Caco-2 (cell line): Measurements from ENCODE around the gene IGF2BP3. TPM values are rescaled to one million over a fixed set of nuclear protein-coding genes. Genes with fewer than 3 reads are reported as not detected.

ENCODE experiments used
- BruUV-seq: library from RNA; stranded (reverse); fragments of 400-500 nt; replicated peaks from 2 replicates; lab custom pipeline; 2021; lab: Mats Ljungman, UMichigan
- CTCF ChIA-PET: fragments of 300-600 bp; sonication (Branson Sonifier 250); formaldehyde crosslinking; loops from one replicate; lab custom pipeline; 2022; ENCODE audit warnings: antibody characterized with exemption; lab: Charles Lee
- POLR2A ChIA-PET: fragments of 300-600 bp; sonication (Branson Sonifier 250); formaldehyde crosslinking; loops from one replicate; lab custom pipeline; 2022; ENCODE audit warnings: antibody characterized with exemption; lab: Charles Lee
- DNase-seq, 2 experiments: peaks; one replicate each; pipeline versions ENCODE4 v3.0.0 to v3.0.0-alpha.2; 2020 to 2022
- H3K27me3 ChIP-seq: replicated peaks from 2 replicates; pipeline ENCODE4 v1.6.0; 2011; ENCODE audit warnings: low read length; ENCODE audit not compliant: control insufficient read depth, insufficient read depth
- H3K36me3 ChIP-seq: 2 replicates; pipeline ENCODE4 v1.5.1; 2011; ENCODE audit warnings: low read length; ENCODE audit not compliant: control insufficient read depth, insufficient read depth
- H3K4me1 ChIP-seq: fragments of 250-450 bp; sonication (Bioruptor Pico); 2 replicates; pipeline ENCODE4 v1.5.1; 2020; ENCODE audit warnings: mild to moderate bottlenecking
- H3K4me3 ChIP-seq: 2 replicates; pipeline ENCODE4 v1.5.1; 2011; ENCODE audit warnings: low read depth, mild to moderate bottlenecking, control low read depth, low read length
- H3K9me3 ChIP-seq: fragments of 250-450 bp; sonication (Bioruptor Pico); 2 replicates; pipeline ENCODE4 v1.5.1; 2020; ENCODE audit warnings: mild to moderate bottlenecking, moderate library complexity
- H3K27ac Mint-ChIP-seq: one replicate; pipeline ENCODE4 v1.8.0; 2022; ENCODE audit warnings: mixed read lengths; ENCODE audit not compliant: unreplicated experiment
- H3K27me3 Mint-ChIP-seq: one replicate; pipeline ENCODE4 v1.8.0; 2022; ENCODE audit warnings: mixed read lengths; ENCODE audit not compliant: insufficient read depth, unreplicated experiment
- H3K36me3 Mint-ChIP-seq: one replicate; pipeline ENCODE4 v1.8.0; 2022; ENCODE audit warnings: mild to moderate bottlenecking, mixed read lengths; ENCODE audit not compliant: insufficient read depth, unreplicated experiment
- H3K4me1 Mint-ChIP-seq: one replicate; pipeline ENCODE4 v1.8.0; 2022; ENCODE audit warnings: low read depth, mixed read lengths; ENCODE audit not compliant: unreplicated experiment
- H3K4me3 Mint-ChIP-seq: one replicate; pipeline ENCODE4 v1.8.0; 2022; ENCODE audit warnings: mild to moderate bottlenecking, moderate library complexity, mixed read lengths; ENCODE audit not compliant: unreplicated experiment
- H3K9me3 Mint-ChIP-seq: one replicate; pipeline ENCODE4 v1.8.0; 2022; ENCODE audit warnings: mixed read lengths; ENCODE audit not compliant: unreplicated experiment
- CTCF ChIP-seq, 2 experiments: fragments of 200-600 bp in 1 of 2; IDR thresholded peaks; 1 replicate in 1 of 2; 2 replicates in 1 of 2; pipeline versions ENCODE4 v1.5.1 to v1.8.0; 2011 to 2022; ENCODE audit warnings: antibody characterized with exemption in 1 of 2, control low read depth in 1 of 2, inconsistent platforms in 1 of 2, low read depth in 1 of 2, low read length in 1 of 2, mild to moderate bottlenecking in 1 of 2, moderate library complexity in 1 of 2; ENCODE audit not compliant: insufficient read depth in 1 of 2, severe bottlenecking in 1 of 2, unreplicated experiment in 1 of 2
- intact Hi-C: fragments of 100-400 bp; cut with micrococcal nuclease; formaldehyde crosslinking; loops from one replicate; pipeline ENCODE4 v1.10.0; 2022; ENCODE audit not compliant: unreplicated experiment
- total RNA-seq: library from RNA; stranded (reverse); gene quantifications from 2 replicates; pipeline ENCODE4 v1.2.3, GENCODE V29; 2022

The IGF2BP3 gene
- total RNA-seq, 1 experiment from 2014 or later: 127 TPM

DNA sequence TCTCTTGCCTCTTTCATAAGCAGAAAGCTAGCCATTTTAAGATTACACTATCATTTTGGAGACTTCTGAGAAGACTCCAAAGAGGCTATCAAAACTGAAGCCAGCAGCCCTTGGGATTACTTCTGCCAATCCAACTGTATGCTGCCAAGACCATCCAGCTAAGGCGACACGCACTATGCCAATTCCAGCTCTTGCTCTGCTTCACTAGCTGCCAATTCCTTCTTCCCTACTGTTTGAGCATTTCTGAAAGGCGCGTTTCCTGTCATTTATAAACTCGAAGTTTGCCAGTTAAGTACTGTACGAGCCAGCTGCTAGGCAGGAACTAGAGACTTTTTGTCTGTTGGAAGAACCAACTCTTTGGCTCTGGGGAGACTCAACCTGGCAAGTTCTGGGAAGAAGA, 134.7 kb downstream of the IGF2BP3 start:
- H3K4me1 Mint-ChIP-seq: peaks cover 25% of the 10 kb centered on the region
- H3K36me3 Mint-ChIP-seq: peaks cover 97% of the 10 kb centered on the region
- H3K9me3 ChIP-seq: no peaks in the 10 kb centered on the region
- ChIA-PET POLR2A (interaction anchor here (0.6 kb wide), 2 partner anchors 19 to 23 kb away, joined by 3 to 8 read pairs; no protein-coding TSS in a partner anchor), CTCF (no interaction called here)
- H3K36me3 ChIP-seq: peaks cover 6% of the 10 kb centered on the region
- BruUV-seq: no TSS peak
- DNase-seq: no peak
- intact Hi-C loops: no loop called here
- no peaks in the 10 kb centered on the region for H3K27me3 ChIP-seq
- no peak overlapping the region for H3K4me3 ChIP-seq
- H3K27me3 Mint-ChIP-seq: no peaks in the 10 kb centered on the region
- peaks cover 8% of the 10 kb centered on the region for H3K9me3 Mint-ChIP-seq
- TF ChIP-seq CTCF (IDR thresholded peaks at IDR 0.05; ENCODE audit: insufficient read depth in 1 of 2, low read depth in 1 of 2, low read length in 1 of 2, severe bottlenecking in 1 of 2, unreplicated experiment in 1 of 2): no peak
- H3K4me3 Mint-ChIP-seq: no peak overlapping the region
- peaks cover 40% of the 10 kb centered on the region for H3K4me1 ChIP-seq
- H3K27ac Mint-ChIP-seq: peak overlapping the region; percentile 13

GRCh38 chr7:23335136-23335535, 135.2 kb downstream of the IGF2BP3 start:
- POLR2A ChIA-PET: interaction anchor here (0.6 to 1.5 kb wide), 2 partner anchors 19 to 36 kb away, joined by 3 to 8 read pairs; partner anchors contain the start of gene MALSU1
- no peak for DNase-seq
- Mint-ChIP-seq H3K4me3 (no peak overlapping the region), H3K9me3 (peaks cover 8% of the 10 kb centered on the region), H3K27ac (peak overlapping the region; percentile 13), H3K4me1 (peaks cover 25% of the 10 kb centered on the region), H3K36me3 (peaks cover 96% of the 10 kb centered on the region), H3K27me3 (no peaks in the 10 kb centered on the region)
- no peak overlapping the region for H3K4me3 ChIP-seq
- CTCF ChIA-PET: no interaction called here
- H3K36me3 ChIP-seq: peaks cover 6% of the 10 kb centered on the region
- H3K9me3 ChIP-seq: no peaks in the 10 kb centered on the region
- intact Hi-C loops: no loop called here
- H3K4me1 ChIP-seq: peaks cover 40% of the 10 kb centered on the region
- no TSS peak for BruUV-seq
- no peak for TF ChIP-seq CTCF (IDR thresholded peaks at IDR 0.05; ENCODE audit: insufficient read depth in 1 of 2, low read depth in 1 of 2, low read length in 1 of 2, severe bottlenecking in 1 of 2, unreplicated experiment in 1 of 2)
- no peaks in the 10 kb centered on the region for H3K27me3 ChIP-seq

- no TSS peak for BruUV-seq
- ChIA-PET POLR2A (interaction anchor here (1.5 kb wide), 1 partner anchor 36 kb away, joined by 3 read pairs; the partner anchor contains the start of gene MALSU1), CTCF (no interaction called here)
- H3K4me3 ChIP-seq: no peak overlapping the region
- Mint-ChIP-seq H3K27ac (peak overlapping the region; percentile 13), H3K9me3 (peaks cover 8% of the 10 kb centered on the region), H3K4me3 (peak overlapping the region; percentile 16), H3K4me1 (peaks cover 23% of the 10 kb centered on the region), H3K36me3 (peaks cover 96% of the 10 kb centered on the region), H3K27me3 (no peaks in the 10 kb centered on the region)
- peaks cover 5% of the 10 kb centered on the region for H3K36me3 ChIP-seq
- DNase-seq: peak; percentile 45 to 63
- H3K9me3 ChIP-seq: no peaks in the 10 kb centered on the region
- peaks cover 40% of the 10 kb centered on the region for H3K4me1 ChIP-seq
- no peak for TF ChIP-seq CTCF (IDR thresholded peaks at IDR 0.05; ENCODE audit: insufficient read depth in 1 of 2, low read depth in 1 of 2, low read length in 1 of 2, severe bottlenecking in 1 of 2, unreplicated experiment in 1 of 2)
- intact Hi-C loops: loop anchor here (1.0 kb wide), 1 partner anchor 23 kb away; no protein-coding TSS in a partner anchor
- no peaks in the 10 kb centered on the region for H3K27me3 ChIP-seq
Observed at GRCh38 chr7:23334482-23335056, 135.7 kb downstream of the IGF2BP3 start.
